ENCODE results near the gene KRTAP3-3. TPM values are rescaled to one million over a fixed set of nuclear protein-coding genes. Genes with fewer than 3 reads are reported as not detected.
A peak's percentile ranks its signal among the peaks of the same experiment; 100 is the strongest.

The KRTAP3-3 gene
- total and polyA plus RNA-seq, 10 donors: not detected

DNA sequence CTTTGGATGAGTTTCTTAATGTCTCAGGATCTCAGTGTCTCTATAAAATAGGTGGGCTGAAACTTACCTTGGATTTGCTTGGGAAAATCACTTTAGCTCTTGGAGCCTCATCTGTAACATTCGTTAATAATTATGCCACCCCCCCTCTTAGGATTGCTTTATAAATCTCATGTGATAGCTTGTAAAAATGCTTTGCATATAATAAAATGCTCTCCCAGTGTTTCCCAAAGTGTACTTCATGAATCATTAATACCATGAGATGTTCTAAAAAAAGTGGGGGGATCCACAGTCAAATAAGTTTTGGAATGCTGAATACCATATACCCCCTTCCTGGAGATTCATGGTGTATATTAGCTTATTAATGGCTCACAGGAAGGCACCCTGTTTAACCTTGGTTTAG, 32.4 kb downstream of the KRTAP3-3 start:
- Histone ChIP-seq H3K4me3 (no peak overlapping the region), H3K27ac (no peak overlapping the region), H3K4me1 (no peaks in the 10 kb centered on the region), H3K27me3 (replicated peaks in 1 of 7) (peaks cover 0 to 6% (median 0%) of the 10 kb centered on the region in 7 donors), H3K9me3 (no peaks in the 10 kb centered on the region), H3K36me3 (no peaks in the 10 kb centered on the region)
- no peak for DNase-seq
- TF ChIP-seq POLR2A (IDR thresholded peaks at IDR 0.05) (no peak), POLR2AphosphoS5 (IDR thresholded peaks at IDR 0.05) (no peak)
- TF ChIP-seq, protein P1, sequence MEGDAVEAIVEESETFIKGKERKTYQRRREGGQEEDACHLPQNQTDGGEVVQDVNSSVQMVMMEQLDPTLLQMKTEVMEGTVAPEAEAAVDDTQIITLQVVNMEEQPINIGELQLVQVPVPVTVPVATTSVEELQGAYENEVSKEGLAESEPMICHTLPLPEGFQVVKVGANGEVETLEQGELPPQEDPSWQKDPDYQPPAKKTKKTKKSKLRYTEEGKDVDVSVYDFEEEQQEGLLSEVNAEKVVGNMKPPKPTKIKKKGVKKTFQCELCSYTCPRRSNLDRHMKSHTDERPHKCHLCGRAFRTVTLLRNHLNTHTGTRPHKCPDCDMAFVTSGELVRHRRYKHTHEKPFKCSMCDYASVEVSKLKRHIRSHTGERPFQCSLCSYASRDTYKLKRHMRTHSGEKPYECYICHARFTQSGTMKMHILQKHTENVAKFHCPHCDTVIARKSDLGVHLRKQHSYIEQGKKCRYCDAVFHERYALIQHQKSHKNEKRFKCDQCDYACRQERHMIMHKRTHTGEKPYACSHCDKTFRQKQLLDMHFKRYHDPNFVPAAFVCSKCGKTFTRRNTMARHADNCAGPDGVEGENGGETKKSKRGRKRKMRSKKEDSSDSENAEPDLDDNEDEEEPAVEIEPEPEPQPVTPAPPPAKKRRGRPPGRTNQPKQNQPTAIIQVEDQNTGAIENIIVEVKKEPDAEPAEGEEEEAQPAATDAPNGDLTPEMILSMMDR (IDR thresholded peaks at IDR 0.05 in 8 of 11, conservative IDR thresholded peaks at IDR 0.05 in 3 of 11): no peak
- intact Hi-C loops (cut with DNase I; ENCODE audit: low total_unique reads): no loop called here
- WGBS, 5 donors: 75 to 100% (median 87%) methylated on average over 1 of the region's 1 CpG

DNA sequence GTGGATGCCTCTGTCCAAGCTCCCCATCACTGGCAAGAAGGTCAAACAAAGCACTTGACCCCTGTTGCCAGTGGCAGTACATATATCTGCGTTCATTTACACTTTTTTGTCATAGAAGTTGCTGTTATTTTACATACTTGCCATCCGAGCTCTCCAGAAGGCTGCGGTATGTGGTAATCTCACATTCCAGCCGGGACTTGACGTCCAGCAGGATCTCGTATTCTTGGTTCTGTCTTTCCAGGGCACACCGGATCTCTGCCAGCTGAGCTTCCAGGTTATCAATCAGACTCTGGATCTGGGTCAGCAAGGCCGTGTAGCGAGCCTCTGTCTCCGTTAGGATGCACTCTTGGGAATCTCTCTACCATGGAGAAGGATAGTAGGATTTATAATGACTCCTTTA, 33.8 kb downstream of the KRTAP3-3 start:
- no peak for DNase-seq
- peak overlapping the region in 3 of 8 donors; percentile 14 to 35 (median 21) for H3K4me3 ChIP-seq
- peak overlapping the region in 1 of 8 donors; percentile 5 for H3K27ac ChIP-seq
- TF ChIP-seq POLR2AphosphoS5 (IDR thresholded peaks at IDR 0.05) (no peak), POLR2A (IDR thresholded peaks at IDR 0.05) (no peak)
- TF ChIP-seq, protein P1 (IDR thresholded peaks at IDR 0.05 in 8 of 11, conservative IDR thresholded peaks at IDR 0.05 in 3 of 11): no peak
- H3K4me1 ChIP-seq: no peaks in the 10 kb centered on the region
- H3K36me3 ChIP-seq: no peaks in the 10 kb centered on the region
- intact Hi-C loops (cut with DNase I; ENCODE audit: low total_unique reads): no loop called here
- WGBS, 5 donors: 72 to 85% (median 75%) methylated on average over 10 of the region's 10 CpGs
- H3K9me3 ChIP-seq: no peaks in the 10 kb centered on the region
- H3K27me3 ChIP-seq (replicated peaks in 1 of 7): peaks cover 0 to 6% (median 0%) of the 10 kb centered on the region in 7 donors

- Histone ChIP-seq H3K4me1 (no peaks in the 10 kb centered on the region), H3K27me3 (replicated peaks in 1 of 7) (peaks cover 0 to 13% (median 0%) of the 10 kb centered on the region in 7 donors), H3K4me3 (no peak overlapping the region), H3K9me3 (no peaks in the 10 kb centered on the region), H3K36me3 (no peaks in the 10 kb centered on the region), H3K27ac (no peak overlapping the region)
- 84 to 91% (median 85%) methylated on average over 12 of the region's 12 CpGs for WGBS, 5 donors
- no peak for DNase-seq
- intact Hi-C loops (cut with DNase I; ENCODE audit: low total_unique reads): no loop called here
- TF ChIP-seq POLR2AphosphoS5 (IDR thresholded peaks at IDR 0.05): no peak
- TF ChIP-seq, protein P1 (IDR thresholded peaks at IDR 0.05 in 8 of 11, conservative IDR thresholded peaks at IDR 0.05 in 3 of 11): no peak
- no peak for TF ChIP-seq POLR2A (IDR thresholded peaks at IDR 0.05)
Observed at GRCh38 chr17:40958086-40958953, 35.6 kb downstream of the KRTAP3-3 start.

All from spleen (tissue), 11 donors.